Measurements from ENCODE around the gene EIF2S2. TPM values are rescaled to one million over a fixed set of nuclear protein-coding genes. Genes with fewer than 3 reads are reported as not detected.

Gene EIF2S2
- total and polyA plus RNA-seq, 9 donors, result 38.1 to 62.3 (median 47.7) TPM

DNA sequence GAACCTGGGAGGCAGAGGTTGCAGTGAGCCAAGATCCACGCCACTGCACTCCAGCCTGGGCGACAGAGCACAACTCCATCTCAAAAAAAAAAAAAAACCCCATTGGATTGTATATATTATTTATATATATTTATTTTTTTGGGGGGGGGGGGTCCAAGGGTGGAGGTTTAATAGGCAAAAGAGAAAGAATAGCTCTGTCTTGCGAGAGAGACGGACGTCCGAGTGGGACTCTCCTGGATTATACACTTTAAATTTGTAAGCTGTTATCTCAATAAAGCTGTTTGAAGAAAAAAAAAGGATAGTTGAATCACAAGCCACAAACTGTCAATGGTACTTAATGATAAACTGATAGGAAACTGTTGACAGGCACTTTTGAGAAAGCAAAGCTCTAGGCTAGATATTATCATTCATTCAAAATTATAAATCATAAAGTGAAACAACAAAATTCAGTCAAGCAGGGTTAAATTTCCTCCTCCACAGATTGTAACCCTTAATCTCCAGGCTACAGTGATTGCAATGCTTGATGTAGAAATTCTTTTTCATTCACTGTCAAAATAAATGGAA, 20.3 kb downstream of the EIF2S2 start:
- WGBS (ENCODE audit: insufficient coverage), result no CpG with 5 or more reads among the region's 6 CpGs

GRCh38 chr20:34090645-34091044, 21.4 kb downstream of the EIF2S2 start:
- H3K4me1 ChIP-seq (ENCODE audit: control insufficient read depth, insufficient read depth, low read length), result peaks cover 2% of the 10 kb centered on the region
- no peaks in the 10 kb centered on the region for H3K27me3 ChIP-seq (ENCODE audit: control insufficient read depth, insufficient read depth, low read length)
- H3K9me3 ChIP-seq (replicated peaks; ENCODE audit: control insufficient read depth, low read depth, low read length), result no peaks in the 10 kb centered on the region
- H3K27ac ChIP-seq (ENCODE audit: low read length), result no peak overlapping the region
- WGBS (ENCODE audit: insufficient coverage), result 90% methylated on average over 2 of the region's 2 CpGs
- peaks cover 67% of the 10 kb centered on the region for H3K36me3 ChIP-seq (ENCODE audit: control insufficient read depth, insufficient read depth, low read length)
- no peak overlapping the region for H3K4me3 ChIP-seq (ENCODE audit: low read length)
- no peak for DNase-seq

More for the DNA sequence above, 20.3 kb downstream of the EIF2S2 start:
- DNase-seq, result no peak
- peaks cover 2% of the 10 kb centered on the region for H3K4me1 ChIP-seq (ENCODE audit: control insufficient read depth, insufficient read depth, low read length)
- peaks cover 69% of the 10 kb centered on the region for H3K36me3 ChIP-seq (ENCODE audit: control insufficient read depth, insufficient read depth, low read length)
- no peak overlapping the region for H3K4me3 ChIP-seq (ENCODE audit: low read length)
- H3K9me3 ChIP-seq (replicated peaks; ENCODE audit: control insufficient read depth, low read depth, low read length), result no peaks in the 10 kb centered on the region
- no peak overlapping the region for H3K27ac ChIP-seq (ENCODE audit: low read length)
- no peaks in the 10 kb centered on the region for H3K27me3 ChIP-seq (ENCODE audit: control insufficient read depth, insufficient read depth, low read length)

- Histone ChIP-seq H3K27ac (ENCODE audit: low read length) (no peak overlapping the region), H3K36me3 (ENCODE audit: control insufficient read depth, insufficient read depth, low read length) (peaks cover 67% of the 10 kb centered on the region), H3K27me3 (ENCODE audit: control insufficient read depth, insufficient read depth, low read length) (no peaks in the 10 kb centered on the region), H3K9me3 (replicated peaks; ENCODE audit: control insufficient read depth, low read depth, low read length) (no peaks in the 10 kb centered on the region), H3K4me1 (ENCODE audit: control insufficient read depth, insufficient read depth, low read length) (peaks cover 2% of the 10 kb centered on the region), H3K4me3 (ENCODE audit: low read length) (no peak overlapping the region)
- DNase-seq, result no peak
- WGBS (ENCODE audit: insufficient coverage), result 86% methylated on average over 9 of the region's 13 CpGs
Observed at GRCh38 chr20:34089655-34090345, 22.2 kb downstream of the EIF2S2 start.

DNA sequence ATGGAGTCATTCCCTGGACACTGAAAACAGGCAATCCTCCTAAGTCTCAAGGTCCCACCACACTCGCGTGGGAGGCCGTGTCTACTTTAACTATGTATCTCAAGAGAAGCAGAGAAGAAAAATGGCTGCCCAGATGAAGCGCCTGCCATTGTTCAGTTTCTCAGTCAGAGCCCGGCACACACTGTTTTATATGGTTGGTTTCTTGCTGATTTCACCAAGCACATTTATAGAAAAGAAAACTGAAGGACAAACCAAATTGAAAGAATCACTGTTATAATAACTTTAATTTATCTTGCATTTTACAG, 22.9 kb downstream of the EIF2S2 start:
- Histone ChIP-seq H3K27ac (ENCODE audit: low read length) (no peak overlapping the region), H3K27me3 (ENCODE audit: control insufficient read depth, insufficient read depth, low read length) (no peaks in the 10 kb centered on the region), H3K4me3 (ENCODE audit: low read length) (no peak overlapping the region), H3K4me1 (ENCODE audit: control insufficient read depth, insufficient read depth, low read length) (peaks cover 5% of the 10 kb centered on the region), H3K9me3 (replicated peaks; ENCODE audit: control insufficient read depth, low read depth, low read length) (no peaks in the 10 kb centered on the region), H3K36me3 (ENCODE audit: control insufficient read depth, insufficient read depth, low read length) (peaks cover 70% of the 10 kb centered on the region)
- no CpG with 5 or more reads among the region's 5 CpGs for WGBS (ENCODE audit: insufficient coverage)
- no peak for DNase-seq

- Histone ChIP-seq H3K27me3 (ENCODE audit: control insufficient read depth, insufficient read depth, low read length) (no peaks in the 10 kb centered on the region), H3K36me3 (ENCODE audit: control insufficient read depth, insufficient read depth, low read length) (peaks cover 71% of the 10 kb centered on the region), H3K27ac (ENCODE audit: low read length) (no peak overlapping the region), H3K9me3 (replicated peaks; ENCODE audit: control insufficient read depth, low read depth, low read length) (no peaks in the 10 kb centered on the region), H3K4me1 (ENCODE audit: control insufficient read depth, insufficient read depth, low read length) (peaks cover 5% of the 10 kb centered on the region), H3K4me3 (ENCODE audit: low read length) (no peak overlapping the region)
- WGBS (ENCODE audit: insufficient coverage), result 84% methylated on average over 7 of the region's 15 CpGs
- peak; percentile 50 for DNase-seq
Observed at GRCh38 chr20:34088305-34089174, 23.5 kb downstream of the EIF2S2 start.

- Histone ChIP-seq H3K4me1 (ENCODE audit: control insufficient read depth, insufficient read depth, low read length) (peaks cover 20% of the 10 kb centered on the region), H3K9me3 (replicated peaks; ENCODE audit: control insufficient read depth, low read depth, low read length) (no peaks in the 10 kb centered on the region), H3K27me3 (ENCODE audit: control insufficient read depth, insufficient read depth, low read length) (no peaks in the 10 kb centered on the region), H3K36me3 (ENCODE audit: control insufficient read depth, insufficient read depth, low read length) (peaks cover 80% of the 10 kb centered on the region), H3K4me3 (ENCODE audit: low read length) (no peak overlapping the region), H3K27ac (ENCODE audit: low read length) (no peak overlapping the region)
- WGBS (ENCODE audit: insufficient coverage), result 62% methylated on average over 5 of the region's 5 CpGs
- DNase-seq, result no peak
Observed at GRCh38 chr20:34085544-34086040, 26.5 kb downstream of the EIF2S2 start.

- Histone ChIP-seq H3K4me3 (ENCODE audit: low read length) (no peak overlapping the region), H3K4me1 (ENCODE audit: control insufficient read depth, insufficient read depth, low read length) (peaks cover 20% of the 10 kb centered on the region), H3K27ac (ENCODE audit: low read length) (no peak overlapping the region), H3K36me3 (ENCODE audit: control insufficient read depth, insufficient read depth, low read length) (peaks cover 84% of the 10 kb centered on the region), H3K9me3 (replicated peaks; ENCODE audit: control insufficient read depth, low read depth, low read length) (no peaks in the 10 kb centered on the region), H3K27me3 (ENCODE audit: control insufficient read depth, insufficient read depth, low read length) (no peaks in the 10 kb centered on the region)
- DNase-seq, result no peak
- 83% methylated on average over 6 of the region's 9 CpGs for WGBS (ENCODE audit: insufficient coverage)
Observed at GRCh38 chr20:34084227-34084923, 27.7 kb downstream of the EIF2S2 start.

GRCh38 chr20:34083781-34084180, 28.3 kb downstream of the EIF2S2 start:
- Histone ChIP-seq H3K4me3 (ENCODE audit: low read length) (no peak overlapping the region), H3K27me3 (ENCODE audit: control insufficient read depth, insufficient read depth, low read length) (no peaks in the 10 kb centered on the region), H3K4me1 (ENCODE audit: control insufficient read depth, insufficient read depth, low read length) (peaks cover 18% of the 10 kb centered on the region), H3K27ac (ENCODE audit: low read length) (no peak overlapping the region), H3K9me3 (replicated peaks; ENCODE audit: control insufficient read depth, low read depth, low read length) (no peaks in the 10 kb centered on the region), H3K36me3 (ENCODE audit: control insufficient read depth, insufficient read depth, low read length) (peaks cover 85% of the 10 kb centered on the region)
- 93% methylated on average over 2 of the region's 2 CpGs for WGBS (ENCODE audit: insufficient coverage)
- no peak for DNase-seq

DNA sequence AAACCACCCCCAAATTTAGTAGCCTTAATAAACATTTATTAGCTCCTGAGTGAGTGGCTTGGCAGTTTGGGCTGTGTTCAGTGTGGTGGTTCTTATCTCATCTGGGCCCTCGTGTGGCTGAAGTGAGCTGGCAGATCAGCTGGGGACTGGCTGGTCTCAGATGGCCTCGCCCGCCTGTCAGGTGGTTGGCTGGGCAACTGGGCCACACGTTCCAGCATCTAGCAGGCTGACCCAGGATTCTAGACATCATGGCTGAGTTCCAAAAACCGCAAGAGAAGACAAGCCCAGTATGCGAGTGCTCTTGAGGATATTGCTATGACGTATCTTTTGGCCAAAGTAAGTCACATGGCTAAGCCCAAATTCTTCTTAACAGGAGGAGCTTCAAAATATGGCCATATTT, 28.9 kb downstream of the EIF2S2 start:
- H3K9me3 ChIP-seq (replicated peaks; ENCODE audit: control insufficient read depth, low read depth, low read length), result no peaks in the 10 kb centered on the region
- H3K27ac ChIP-seq (ENCODE audit: low read length), result no peak overlapping the region

More for the DNA sequence above, 28.9 kb downstream of the EIF2S2 start:
- Histone ChIP-seq H3K36me3 (ENCODE audit: control insufficient read depth, insufficient read depth, low read length) (peaks cover 85% of the 10 kb centered on the region), H3K4me1 (ENCODE audit: control insufficient read depth, insufficient read depth, low read length) (peaks cover 18% of the 10 kb centered on the region), H3K4me3 (ENCODE audit: low read length) (no peak overlapping the region), H3K27me3 (ENCODE audit: control insufficient read depth, insufficient read depth, low read length) (no peaks in the 10 kb centered on the region)
- peak; percentile 73 for DNase-seq
- WGBS (ENCODE audit: insufficient coverage), result 43% methylated on average over 6 of the region's 7 CpGs
